K562 (cell line): Measurements from ENCODE around the gene RERE. TPM values are rescaled to one million over a fixed set of nuclear protein-coding genes. Genes with fewer than 3 reads are reported as not detected.

Source experiments
- ATAC-seq: fragments of 200-7000 bp; cut with Tn5 transposase; 3 replicates; pipeline ENCODE4 v1.9.1; 2020; ENCODE audit warnings: moderate library complexity
- BruUV-seq: library from RNA; stranded (reverse); fragments of 400-500 nt; replicated peaks from 2 replicates; lab custom pipeline; 2021; lab: Mats Ljungman, UMichigan
- CTCF ChIA-PET: fragments of 300-600 bp; formaldehyde crosslinking; extraction: SDS; loops from one replicate; lab custom pipeline; 2021; ENCODE audit warnings: low intra/inter-chr PET ratio; lab: Yijun Ruan, JAX
- POLR2A ChIA-PET: fragments of 300-600, 350-650 bp; sonication (Branson Sonifier 250); formaldehyde crosslinking; extraction: SDS; loops from one replicate; lab custom pipeline; 2021; ENCODE audit warnings: antibody characterized with exemption, inconsistent platforms; lab: Yijun Ruan, JAX
- DNase-seq, 4 experiments: peaks; one replicate each; pipeline versions ENCODE4 v3.0.0 to v3.0.0-alpha.2; 2011 to 2018; ENCODE audit warnings: low spot score in 3 of 4, mixed read lengths in 3 of 4; ENCODE audit errors: extremely low read depth in 1 of 4
- FAIRE-seq: peaks from 2 replicates; lab custom pipeline; 2011; peaks lifted over from hg19 to GRCh38; lab: Jason Lieb, UNC
- H2AFZ ChIP-seq: 2 replicates; pipeline ENCODE4 v1.6.0; 2011; ENCODE audit warnings: low read depth, low read length, control low read depth, inconsistent platforms
- H3K27ac ChIP-seq: fragments of 200-600 bp; 3 replicates; pipeline ENCODE4 v1.8.0; 2011; ENCODE audit warnings: low read depth, mild to moderate bottlenecking, control low read depth, inconsistent platforms, low read length, moderate library complexity, mixed read lengths; ENCODE audit errors: extremely low read depth
- H3K27me3 ChIP-seq, 2 experiments: fragments of 300-600 bp in 1 of 2; 2 replicates in 1 of 2; 3 replicates in 1 of 2; pipeline versions ENCODE4 v1.6.0 to v1.8.0; 2011; ENCODE audit warnings: inconsistent platforms in 2 of 2, low read length in 2 of 2, mild to moderate bottlenecking in 1 of 2, mixed read lengths in 1 of 2, moderate library complexity in 1 of 2; ENCODE audit not compliant: control insufficient read depth in 2 of 2, insufficient read depth in 2 of 2
- H3K36me3 ChIP-seq: fragments of 300-600 bp; 3 replicates; pipeline ENCODE4 v1.8.0; 2011; ENCODE audit warnings: mild to moderate bottlenecking, low read length, inconsistent platforms; ENCODE audit not compliant: control insufficient read depth, insufficient read depth
- H3K4me1 ChIP-seq, 2 experiments: fragments of 200-600 bp in 1 of 2; replicated peaks in 1 of 2; 2 replicates in 1 of 2; 3 replicates in 1 of 2; pipeline versions ENCODE4 v1.5.1 to v1.8.0; 2011; ENCODE audit warnings: inconsistent platforms in 2 of 2, low read length in 2 of 2, mild to moderate bottlenecking in 1 of 2, mixed read lengths in 1 of 2, moderate library complexity in 1 of 2; ENCODE audit not compliant: control insufficient read depth in 2 of 2, insufficient read depth in 2 of 2
- H3K4me2 ChIP-seq: 2 replicates; pipeline ENCODE4 v1.6.1; 2011; ENCODE audit warnings: low read length, control low read depth, inconsistent platforms, mixed read lengths; ENCODE audit not compliant: insufficient read depth
- H3K4me3 ChIP-seq: fragments of 200-600 bp; sonication (generic), shearing (Covaris generic); 2 replicates; pipeline ENCODE4 v1.5.1; 2016; ENCODE audit warnings: control low read depth, inconsistent platforms
- H3K79me2 ChIP-seq: fragments of 200-600 bp; 3 replicates; pipeline ENCODE4 v1.8.0; 2011; ENCODE audit warnings: low read length, inconsistent platforms; ENCODE audit not compliant: control insufficient read depth, insufficient read depth
- H3K9ac ChIP-seq, 2 experiments: 2 replicates each; pipeline versions ENCODE4 v1.6.0 to v1.6.1; 2011; ENCODE audit warnings: low read depth in 2 of 2, low read length in 2 of 2, control low read depth in 1 of 2, inconsistent platforms in 1 of 2, mild to moderate bottlenecking in 1 of 2, mixed read lengths in 1 of 2; ENCODE audit not compliant: insufficient read depth in 1 of 2
- H3K9me1 ChIP-seq: one replicate; pipeline ENCODE4 v1.6.0; 2011; ENCODE audit warnings: inconsistent platforms, mild to moderate bottlenecking, low read length, moderate library complexity; ENCODE audit not compliant: control insufficient read depth, insufficient read depth
- H3K9me3 ChIP-seq: replicated peaks from 2 replicates; pipeline ENCODE4 v1.5.1; 2011; ENCODE audit warnings: low read depth, low read length, inconsistent platforms; ENCODE audit not compliant: control insufficient read depth, insufficient read depth
- H4K20me1 ChIP-seq: replicated peaks from 2 replicates; pipeline ENCODE4 v1.6.1; 2011; ENCODE audit warnings: low read length, inconsistent platforms, mixed read lengths; ENCODE audit not compliant: control insufficient read depth, insufficient read depth
- BCL6 ChIP-seq: fragments of 250-450 bp; sonication (Bioruptor Pico); IDR thresholded peaks from 2 replicates; pipeline ENCODE4 v1.4.0; 2020
- CREM ChIP-seq: IDR thresholded peaks from 2 replicates; pipeline ENCODE4 v1.6.1; 2014; ENCODE audit warnings: antibody characterized with exemption, low read depth
- CTCF ChIP-seq, 3 experiments: IDR thresholded peaks in 2 of 3; conservative IDR thresholded peaks in 1 of 3; 2 replicates each; pipeline ENCODE4 v1.5.1; 2011 to 2012; ENCODE audit warnings: low read length in 3 of 3, mild to moderate bottlenecking in 3 of 3, control low read depth in 2 of 3, improper control_type of control experiment in 1 of 3, inconsistent platforms in 1 of 3, low read depth in 1 of 3, mixed read lengths in 1 of 3, moderate library complexity in 1 of 3; ENCODE audit not compliant: insufficient read depth in 2 of 3
- GABPA ChIP-seq: fragments of 200-800 bp; sonication (Bioruptor generic); conservative IDR thresholded peaks from 2 replicates; pipeline ENCODE4 v1.6.1; 2016; ENCODE audit warnings: low read depth, missing genetic modification characterization, missing compliant biosample characterization
- RAD21 ChIP-seq, 2 experiments: fragments of 250-450 bp in 1 of 2; fragments of 450-650 bp in 1 of 2; sonication (Bioruptor Pico) in 1 of 2; formaldehyde crosslinking in 1 of 2; IDR thresholded peaks in 1 of 2; conservative IDR thresholded peaks in 1 of 2; 2 replicates each; pipeline versions ENCODE4 v1.4.0 to v1.8.0; 2020 to 2022; ENCODE audit warnings: mild to moderate bottlenecking in 2 of 2, moderate library complexity in 1 of 2
- SIN3B ChIP-seq: fragments of 450-650 bp; IDR thresholded peaks from 2 replicates; pipeline ENCODE4 v1.6.1; 2017; ENCODE audit warnings: low read depth, mild to moderate bottlenecking, moderate library complexity
- SMARCA4 ChIP-seq: fragments of 450-650 bp; IDR thresholded peaks from 2 replicates; pipeline ENCODE4 v1.6.1; 2016
- ZBTB8A ChIP-seq: fragments of 450-650 bp; IDR thresholded peaks from 2 replicates; pipeline ENCODE4 v1.6.1; 2018; ENCODE audit warnings: mild to moderate bottlenecking, moderate library complexity; ENCODE audit not compliant: partially characterized antibody
- ZNF280B ChIP-seq: fragments of 250-450 bp; sonication (Bioruptor Pico); IDR thresholded peaks from 2 replicates; pipeline ENCODE4 v1.5.1; 2021; ENCODE audit warnings: mild to moderate bottlenecking
- WGBS: fragments of 100-300 bp; shearing (Covaris generic); methylation state at CpG from one replicate; pipeline ENCODE4 v1.1.6; 2016; ENCODE audit warnings: low coverage, mixed read lengths; ENCODE audit not compliant: insufficient coverage; ENCODE audit errors: missing lambda C conversion rate; 5-methylcytosine and 5-hydroxymethylcytosine counted together
- in situ Hi-C: fragments of 300-500 bp; cut with MboI; formaldehyde crosslinking; loops from 4 replicates; pipeline ENCODE4 v1.15.0; 2018; ENCODE audit warnings: inconsistent platforms, mixed read lengths
- intact Hi-C: fragments of 100-400 bp; cut with micrococcal nuclease; formaldehyde crosslinking; loops from 2 replicates; pipeline ENCODE4 v1.14.2; 2022
- polyA plus RNA-seq, 8 experiments: library from polyadenylated mRNA; depleted of rRNA in 4 of 8; stranded (reverse) in 5 of 8; unstranded in 3 of 8; fragments of >200 nt; fragmentation: Nextera tagmentation in 2 of 8; fragmentation: Illumina TruSeq in 1 of 8; extraction: Ambion mirVana in 2 of 8; extraction: Trizol in 1 of 8; gene quantifications; 2 replicates each; pipeline versions ENCODE4 v1.2.1 to v1.2.3, GENCODE V29; 2011 to 2014; ENCODE audit warnings: inconsistent platforms in 1 of 8, missing spikeins in 1 of 8
- total RNA-seq, 7 experiments: library from RNA; depleted of rRNA in 6 of 7; stranded (reverse); fragments of >200 nt in 6 of 7; fragmentation: Illumina TruSeq in 2 of 7; extraction: Trizol in 2 of 7; gene quantifications; 2 replicates each; pipeline versions ENCODE4 v1.2.1 to v1.2.3, GENCODE V29; 2011 to 2021; ENCODE audit warnings: low replicate concordance in 1 of 7

Gene RERE
- total and polyA plus RNA-seq, 9 of the 15 experiments (the other 6 are each of a cell fraction or from before 2014, with no cell fraction given): 3.0 to 51.5 (median 13.4) TPM

- WGBS: 76% methylated on average over 5 of the region's 5 CpGs
- intact Hi-C loops (no loop called here), in situ Hi-C loops (no loop called here)
- FAIRE-seq: no peak
- DNase-seq: no peak
- no peak overlapping the region for H3K4me3 ChIP-seq
- POLR2A ChIA-PET: interaction anchor here (0.6 to 2.8 kb wide), 5 partner anchors 8 to 836 kb away, joined by 3 to 10 read pairs (median 4); no protein-coding TSS in a partner anchor
- no peak overlapping the region for H3K27ac ChIP-seq
- no peaks in the 10 kb centered on the region for H3K27me3 ChIP-seq
- peaks cover 49% of the 10 kb centered on the region for H3K79me2 ChIP-seq
- CTCF ChIA-PET: no interaction called here
- H3K9me3 ChIP-seq: no peaks in the 10 kb centered on the region
- H3K4me2 ChIP-seq: no peak overlapping the region
- ATAC-seq: peak; percentile 64
- BruUV-seq: no TSS peak
- no peak overlapping the region for H2AFZ ChIP-seq
- peaks cover 0 to 8% of the 10 kb centered on the region in 2 experiments; a peak in 2 of 5 replicates for H3K4me1 ChIP-seq
- no peak overlapping the region for H3K9ac ChIP-seq
- TF ChIP-seq ZNF280B (no peak), BCL6 (CRISPR knock-in tag) (no peak), CTCF (IDR thresholded peaks at IDR 0.05 in 2 of 3, conservative IDR thresholded peaks at IDR 0.05 in 1 of 3; ENCODE audit: insufficient read depth in 2 of 3, low read depth in 1 of 3, low read length in 3 of 3) (peak in 2 of 3 experiments; percentile 16 to 31; a peak in 2 of 6 replicates), SMARCA4 (no peak), CREM (no peak), ZBTB8A (no peak), SIN3B (no peak), GABPA (tag) (no peak), RAD21 (CRISPR knock-in tag; conservative IDR thresholded peaks at IDR 0.05 in 1 of 2, IDR thresholded peaks at IDR 0.05 in 1 of 2) (peak in 1 of 2 experiments; percentile 25; a peak in 2 of 4 replicates)
- H4K20me1 ChIP-seq: no peaks in the 10 kb centered on the region
- no peaks in the 10 kb centered on the region for H3K9me1 ChIP-seq
- H3K36me3 ChIP-seq: peaks cover 6% of the 10 kb centered on the region; the same call in 2 of the 3 replicates
Observed at GRCh38 chr1:8776104-8776503, 41.3 kb downstream of the RERE start.
